A549 (cell line): ENCODE measurements around the gene ALDH16A1.

Experiments
- CEBPB ChIP-seq, 2 experiments: fragments of >200 bp in 1 of 2; sonication (Bioruptor Twin) in 1 of 2; formaldehyde crosslinking in 1 of 2; IDR thresholded peaks; 2 replicates each; pipeline ENCODE4 v1.6.1; 2012 to 2016
- CTCF ChIP-seq: fragments of >200 bp; sonication (Bioruptor Twin); formaldehyde crosslinking; IDR thresholded peaks from 3 replicates; pipeline ENCODE4 v1.5.1; 2016
- E2F6 ChIP-seq: IDR thresholded peaks from 2 replicates; pipeline ENCODE4 v1.6.1; 2012; ENCODE audit warnings: low read depth, borderline replicate concordance
- USF2 ChIP-seq: fragments of 450-650 bp; IDR thresholded peaks from 2 replicates; pipeline ENCODE4 v1.6.1; 2014; ENCODE audit warnings: antibody characterized with exemption
- TF ChIP-seq, protein P1 (sequence below): IDR thresholded peaks from 2 replicates; pipeline ENCODE4 v1.6.1; 2012
- TF ChIP-seq, protein P2 (sequence below): fragments of 200-600 bp; sonication (generic); IDR thresholded peaks from 2 replicates; pipeline ENCODE4 v1.6.1; 2016; ENCODE audit warnings: antibody characterized with exemption, mild to moderate bottlenecking, moderate library complexity

- no peak for TF ChIP-seq CEBPB (IDR thresholded peaks at IDR 0.05)
- TF ChIP-seq, protein P1, sequence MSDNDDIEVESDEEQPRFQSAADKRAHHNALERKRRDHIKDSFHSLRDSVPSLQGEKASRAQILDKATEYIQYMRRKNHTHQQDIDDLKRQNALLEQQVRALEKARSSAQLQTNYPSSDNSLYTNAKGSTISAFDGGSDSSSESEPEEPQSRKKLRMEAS = no peak
- TF ChIP-seq CTCF = no peak
- no peak for TF ChIP-seq E2F6
- no peak for TF ChIP-seq USF2
- TF ChIP-seq, protein P2, sequence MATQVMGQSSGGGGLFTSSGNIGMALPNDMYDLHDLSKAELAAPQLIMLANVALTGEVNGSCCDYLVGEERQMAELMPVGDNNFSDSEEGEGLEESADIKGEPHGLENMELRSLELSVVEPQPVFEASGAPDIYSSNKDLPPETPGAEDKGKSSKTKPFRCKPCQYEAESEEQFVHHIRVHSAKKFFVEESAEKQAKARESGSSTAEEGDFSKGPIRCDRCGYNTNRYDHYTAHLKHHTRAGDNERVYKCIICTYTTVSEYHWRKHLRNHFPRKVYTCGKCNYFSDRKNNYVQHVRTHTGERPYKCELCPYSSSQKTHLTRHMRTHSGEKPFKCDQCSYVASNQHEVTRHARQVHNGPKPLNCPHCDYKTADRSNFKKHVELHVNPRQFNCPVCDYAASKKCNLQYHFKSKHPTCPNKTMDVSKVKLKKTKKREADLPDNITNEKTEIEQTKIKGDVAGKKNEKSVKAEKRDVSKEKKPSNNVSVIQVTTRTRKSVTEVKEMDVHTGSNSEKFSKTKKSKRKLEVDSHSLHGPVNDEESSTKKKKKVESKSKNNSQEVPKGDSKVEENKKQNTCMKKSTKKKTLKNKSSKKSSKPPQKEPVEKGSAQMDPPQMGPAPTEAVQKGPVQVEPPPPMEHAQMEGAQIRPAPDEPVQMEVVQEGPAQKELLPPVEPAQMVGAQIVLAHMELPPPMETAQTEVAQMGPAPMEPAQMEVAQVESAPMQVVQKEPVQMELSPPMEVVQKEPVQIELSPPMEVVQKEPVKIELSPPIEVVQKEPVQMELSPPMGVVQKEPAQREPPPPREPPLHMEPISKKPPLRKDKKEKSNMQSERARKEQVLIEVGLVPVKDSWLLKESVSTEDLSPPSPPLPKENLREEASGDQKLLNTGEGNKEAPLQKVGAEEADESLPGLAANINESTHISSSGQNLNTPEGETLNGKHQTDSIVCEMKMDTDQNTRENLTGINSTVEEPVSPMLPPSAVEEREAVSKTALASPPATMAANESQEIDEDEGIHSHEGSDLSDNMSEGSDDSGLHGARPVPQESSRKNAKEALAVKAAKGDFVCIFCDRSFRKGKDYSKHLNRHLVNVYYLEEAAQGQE = no peak
Observed at GRCh38 chr19:49434907-49435583, 18.0 kb upstream of the ALDH16A1 start.
